Measurements from ENCODE around the gene CNN1.
A peak's percentile ranks its signal among the peaks of the same experiment; 100 is the strongest.

The CNN1 gene

DNA sequence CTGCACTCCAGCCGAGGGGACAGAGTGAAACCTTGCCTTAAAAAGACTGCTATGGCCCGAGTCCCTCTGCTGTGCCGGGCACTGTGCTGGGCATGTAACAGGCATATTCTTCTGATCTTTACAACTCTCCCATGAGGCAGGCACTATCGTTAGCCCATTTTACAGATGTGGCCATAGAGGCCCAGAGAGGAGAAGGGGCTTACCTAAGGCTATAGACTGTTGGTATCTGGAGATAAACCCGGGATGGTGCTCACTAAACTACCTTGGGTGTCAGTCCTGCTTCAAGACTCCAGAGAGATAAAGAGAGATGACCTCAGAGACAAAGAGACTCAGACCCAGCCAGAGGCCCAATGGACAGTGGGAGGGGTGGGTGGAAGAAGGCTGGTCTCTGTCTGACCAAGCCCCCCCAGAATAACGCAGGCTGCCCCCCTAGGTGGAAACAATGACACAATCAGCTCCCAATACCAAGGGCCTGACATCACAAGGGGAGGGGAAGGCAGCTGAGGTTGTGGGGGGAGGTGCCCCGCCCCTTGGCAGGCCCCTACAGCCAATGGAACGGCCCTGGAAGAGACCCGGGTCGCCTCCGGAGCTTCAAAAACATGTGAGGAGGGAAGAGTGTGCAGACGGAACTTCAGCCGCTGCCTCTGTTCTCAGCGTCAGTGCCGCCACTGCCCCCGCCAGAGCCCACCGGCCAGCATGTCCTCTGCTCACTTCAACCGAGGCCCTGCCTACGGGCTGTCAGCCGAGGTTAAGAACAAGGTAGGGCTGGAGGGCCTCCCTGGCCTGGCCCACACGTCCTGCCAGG, at the start of gene CNN1:
CNN1 (plus strand) TSS at position 620 of the 805 bp plus-strand sequence; CDS start at position 697, 77 bp downstream.
- DNase-seq (ENCODE audit: low read depth) = peak; percentile 94

- no peak for DNase-seq (ENCODE audit: low read depth)
Measured at GRCh38 chr19:11489378-11489777, 49.3 kb upstream of the CNN1 start.

GRCh38 chr19:11494634-11495285, 43.9 kb upstream of the CNN1 start:
- no peak for DNase-seq (ENCODE audit: low read depth)

GRCh38 chr19:11495481-11495880, 43.2 kb upstream of the CNN1 start:
- DNase-seq (ENCODE audit: low read depth) = no peak

DNA sequence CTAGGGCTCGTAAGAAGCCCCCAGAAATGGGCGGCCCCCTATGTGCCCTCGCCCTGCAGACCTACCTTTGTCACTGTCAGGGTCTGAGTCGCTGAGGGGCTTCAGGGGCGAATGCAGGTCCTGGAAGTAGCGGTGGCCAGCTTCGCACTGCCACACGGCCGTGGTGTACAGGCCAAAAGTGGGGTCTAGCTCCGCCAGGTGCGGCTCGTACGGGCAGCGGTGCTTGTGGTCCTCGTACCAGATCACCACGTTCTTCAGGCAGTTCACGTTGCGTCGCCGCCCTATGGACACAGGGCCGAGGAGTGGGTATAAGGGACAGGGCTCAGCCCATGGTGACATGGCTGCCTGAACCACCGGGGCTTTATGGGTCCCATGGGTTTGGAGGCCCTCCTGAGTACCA, 42.8 kb upstream of the CNN1 start:
- no peak for DNase-seq (ENCODE audit: low read depth)

GRCh38 chr19:11496391-11497163, 42.1 kb upstream of the CNN1 start:
- peak; percentile 87 for DNase-seq (ENCODE audit: low read depth)

DNA sequence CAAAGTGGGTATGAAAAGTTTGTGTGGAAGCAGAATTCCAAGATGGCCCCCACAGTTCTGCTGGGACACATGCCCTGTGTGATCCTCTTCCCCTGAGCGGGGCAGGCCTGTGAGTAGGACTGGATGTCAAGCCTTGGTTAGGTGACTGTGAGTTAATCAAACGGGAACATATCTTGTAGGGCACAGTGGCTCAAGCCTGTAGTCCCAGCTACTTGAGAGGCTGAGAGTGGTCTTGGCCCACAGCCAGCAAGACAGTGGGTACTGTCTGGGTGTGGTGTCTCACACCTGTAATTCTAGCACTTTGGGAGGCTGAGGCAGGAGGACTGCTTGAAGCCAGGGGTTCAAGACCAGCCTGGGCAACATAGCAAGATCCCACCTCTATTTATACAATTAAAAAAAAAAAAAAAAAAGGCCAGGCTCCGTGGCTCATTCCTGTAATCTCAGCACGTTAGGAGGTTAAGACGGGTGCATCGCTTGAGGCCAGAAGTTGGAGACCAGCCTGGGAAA, 39.4 kb upstream of the CNN1 start:
- DNase-seq (ENCODE audit: low read depth) = no peak

DNA sequence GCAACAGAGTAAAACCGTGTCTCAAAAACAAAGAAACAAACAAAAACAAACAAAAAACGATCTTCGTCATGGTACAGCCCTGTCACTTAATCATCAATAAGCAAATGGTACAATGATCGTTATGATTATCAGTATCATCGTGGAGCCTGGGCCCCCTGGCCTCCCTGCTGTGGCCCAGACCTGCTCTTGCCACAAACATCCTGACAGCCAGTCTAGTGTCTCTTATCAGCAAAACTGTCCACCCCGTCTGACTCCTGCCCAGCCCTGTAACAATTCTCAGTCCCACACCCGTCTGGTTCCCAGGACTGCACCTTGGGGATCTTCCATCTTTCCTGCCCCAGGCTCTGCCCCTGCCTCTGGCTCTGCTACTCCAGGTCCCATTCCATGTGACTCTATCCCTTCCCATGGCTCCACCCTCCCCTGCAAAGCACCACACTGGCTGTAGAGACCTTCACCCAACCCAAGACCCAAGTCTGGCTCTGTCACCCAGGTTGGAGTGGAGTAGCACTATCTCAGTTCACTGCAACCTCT, 38.7 kb upstream of the CNN1 start:
- no peak for DNase-seq (ENCODE audit: low read depth)

DNA sequence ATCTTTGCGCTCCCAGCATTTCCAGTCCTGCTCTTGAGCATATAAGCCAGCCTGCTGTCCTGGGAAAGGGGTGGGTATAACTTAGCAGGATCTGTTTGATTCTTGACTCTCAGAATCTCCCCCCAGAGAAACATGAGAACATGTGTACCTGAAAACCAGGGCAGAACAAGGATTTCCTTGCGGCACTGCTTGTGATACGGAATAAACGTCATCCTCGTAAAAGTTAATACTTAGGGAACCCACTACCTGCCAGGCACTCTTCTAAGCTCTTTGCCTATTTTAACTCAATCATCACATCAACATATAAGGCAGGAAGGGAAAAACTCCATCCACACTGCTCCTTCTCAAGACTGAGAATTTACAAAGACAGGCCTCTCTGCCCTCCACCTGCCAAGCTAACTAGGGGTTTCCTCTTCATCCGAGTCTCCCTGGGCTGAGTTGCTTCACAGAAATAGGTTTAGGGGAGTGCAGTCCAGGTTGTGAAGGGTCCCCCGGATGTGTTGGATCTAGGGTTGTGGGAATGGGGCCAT, 34.1 kb upstream of the CNN1 start:
- no peak for DNase-seq (ENCODE audit: low read depth)

GRCh38 chr19:11505032-11505503, 33.6 kb upstream of the CNN1 start:
- peak; percentile 96 for DNase-seq (ENCODE audit: low read depth)

- peak; percentile 95 for DNase-seq (ENCODE audit: low read depth)
Measured at GRCh38 chr19:11505504-11506100, 33.0 kb upstream of the CNN1 start, which contains the start of gene ZNF653. ZNF653 (minus strand) TSS chr19:11505839; CDS start chr19:11505786, 53 bp downstream.

- DNase-seq (ENCODE audit: low read depth) = no peak
Measured at GRCh38 chr19:11506101-11506555, 32.5 kb upstream of the CNN1 start.

GRCh38 chr19:11506967-11507366, 31.7 kb upstream of the CNN1 start:
- DNase-seq (ENCODE audit: low read depth) = no peak

GRCh38 chr19:11507370-11508078, 31.1 kb upstream of the CNN1 start:
- no peak for DNase-seq (ENCODE audit: low read depth)

DNA sequence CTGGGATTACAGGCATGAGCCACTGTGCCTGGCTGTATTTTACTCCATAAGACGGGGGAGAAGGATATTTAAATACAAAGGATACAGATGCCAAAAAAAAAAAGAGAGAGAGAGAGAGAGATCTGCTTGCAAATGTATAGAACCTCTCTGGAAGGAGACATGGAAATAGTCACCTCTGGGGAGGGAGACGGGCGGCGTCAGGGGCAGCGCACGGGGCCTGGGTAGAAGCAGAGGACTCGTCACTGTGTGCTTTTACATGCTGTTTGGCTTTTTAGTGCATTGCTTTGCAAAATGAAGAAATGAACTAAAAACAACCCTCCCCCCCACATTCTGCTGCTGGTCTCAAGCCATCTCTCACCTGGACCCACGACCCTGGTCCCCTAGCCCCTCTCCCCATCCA, 28.2 kb upstream of the CNN1 start:
- DNase-seq (ENCODE audit: low read depth) = no peak

GRCh38 chr19:11513946-11514345, 24.7 kb upstream of the CNN1 start:
- DNase-seq (ENCODE audit: low read depth) = no peak

- DNase-seq (ENCODE audit: low read depth) = no peak
Measured at GRCh38 chr19:11519138-11519537, 19.5 kb upstream of the CNN1 start.

- DNase-seq (ENCODE audit: low read depth) = peak; percentile 100
Measured at GRCh38 chr19:11528551-11529341, 9.9 kb upstream of the CNN1 start, which contains the start of gene ECSIT. ECSIT (minus strand) TSS chr19:11529134; CDS start chr19:11519170, 9,964 bp downstream.

- DNase-seq (ENCODE audit: low read depth) = peak; percentile 44
Measured at GRCh38 chr19:11530432-11530831, 8.2 kb upstream of the CNN1 start.

DNA sequence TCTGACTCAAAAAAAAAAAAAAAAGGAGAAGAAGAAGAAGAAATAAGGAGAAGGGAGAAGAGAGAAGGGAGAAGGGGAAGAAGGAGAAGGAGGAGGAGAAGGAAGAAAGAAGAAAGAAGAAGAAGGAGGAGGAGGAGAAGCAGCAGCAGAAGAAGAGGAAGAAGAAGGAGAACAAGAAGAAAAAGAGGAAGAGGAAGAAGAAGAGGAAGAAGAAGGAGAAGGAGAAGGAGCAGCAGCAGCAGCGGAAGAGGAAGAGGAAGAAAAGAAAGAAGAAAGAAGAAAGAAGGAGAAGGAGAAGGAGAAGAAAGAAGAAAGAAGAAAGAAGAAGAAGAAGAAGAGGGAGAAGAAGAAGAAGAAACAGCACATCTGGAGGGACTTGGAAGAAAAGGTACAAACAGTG, 4.1 kb upstream of the CNN1 start:
- no peak for DNase-seq (ENCODE audit: low read depth)

Data from EH (cell line).